ENCODE results near the gene FAM131A.
A peak's percentile ranks its signal among the peaks of the same experiment; 100 is the strongest.

Gene FAM131A

GRCh38 chr3:184358921-184359350 is 21.5 kb downstream of the FAM131A start:
- DNase-seq, result no peak

- no peak for DNase-seq
Observed at GRCh38 chr3:184359610-184360009, 22.2 kb downstream of the FAM131A start.

- no peak for DNase-seq
Observed at GRCh38 chr3:184360070-184360928, 22.9 kb downstream of the FAM131A start.

- no peak for DNase-seq
Observed at GRCh38 chr3:184360929-184361531, 23.6 kb downstream of the FAM131A start.

- peak; percentile 54 for DNase-seq
Observed at GRCh38 chr3:184361532-184361931, 24.1 kb downstream of the FAM131A start, which contains the start of the genes CLCN2 and POLR2H. Gene CLCN2 (minus strand): TSS chr3:184361605. CDS start chr3:184361479, 126 bp downstream. Gene POLR2H (plus strand): TSS chr3:184361710. CDS start chr3:184363493, 1,783 bp downstream.

GRCh38 chr3:184361932-184362667 is 24.7 kb downstream of the FAM131A start:
- DNase-seq, result peak; percentile 63

- DNase-seq, result peak; percentile 97
Observed at GRCh38 chr3:184362668-184363546, 25.5 kb downstream of the FAM131A start.

- DNase-seq, result no peak
Observed at GRCh38 chr3:184366619-184367289, 29.4 kb downstream of the FAM131A start.

- DNase-seq, result no peak
Observed at GRCh38 chr3:184368116-184368515, 30.7 kb downstream of the FAM131A start.

- DNase-seq, result no peak
Observed at GRCh38 chr3:184368586-184369183, 31.3 kb downstream of the FAM131A start.

- peak; percentile 74 for DNase-seq
Observed at GRCh38 chr3:184371570-184372018, 34.2 kb downstream of the FAM131A start.

- no peak for DNase-seq
Observed at GRCh38 chr3:184372296-184372821, 35.0 kb downstream of the FAM131A start.

- no peak for DNase-seq
Observed at GRCh38 chr3:184372911-184373310, 35.5 kb downstream of the FAM131A start.

GRCh38 chr3:184373422-184373821 is 36.0 kb downstream of the FAM131A start:
- DNase-seq, result no peak

- no peak for DNase-seq
Observed at GRCh38 chr3:184375747-184376461, 38.5 kb downstream of the FAM131A start.

- DNase-seq, result no peak
Observed at GRCh38 chr3:184377374-184377773, 40.0 kb downstream of the FAM131A start.

GRCh38 chr3:184377882-184378445 is 40.6 kb downstream of the FAM131A start, which contains the start of gene THPO:
Gene THPO (minus strand): TSS chr3:184378207. CDS start chr3:184376259, 1,948 bp downstream.
- no peak for DNase-seq

- no peak for DNase-seq
Observed at GRCh38 chr3:184378651-184379357, 41.4 kb downstream of the FAM131A start.

All from activated CD4-positive, alpha-beta T cell treated with anti-CD3 and anti-CD28 coated beads for 48 hours (primary cell).